Loucy (cell line): ENCODE data around the gene CCNI.
A peak's percentile ranks its signal among the peaks of the same experiment; 100 is the strongest.
"Not testable (repeated sequence)": the region's sequence is repeated elsewhere in the genome, so short reads cannot be mapped to it uniquely, and the experiment has no call there.

ENCODE experiments used
- H2AFZ ChIP-seq: fragments of 200-600 bp; sonication (generic); 2 replicates; pipeline ENCODE4 v1.6.0; 2016; ENCODE audit warnings: antibody characterized with exemption, mild to moderate bottlenecking, low read length, moderate library complexity
- H3F3A ChIP-seq: fragments of 200-600 bp; 2 replicates; pipeline ENCODE4 v1.6.0; 2016; ENCODE audit warnings: antibody characterized with exemption, low read depth, mild to moderate bottlenecking
- H3K27me3 ChIP-seq: fragments of 200-600 bp; sonication (generic); 2 replicates; pipeline ENCODE4 v1.6.1; 2014; ENCODE audit warnings: low read length, mild to moderate bottlenecking; ENCODE audit not compliant: insufficient read depth, poor library complexity, severe bottlenecking
- H3K36me3 ChIP-seq: fragments of 200-600 bp; sonication (generic); 2 replicates; pipeline ENCODE4 v1.6.1; 2016; ENCODE audit warnings: low read length; ENCODE audit not compliant: insufficient read depth
- H3K4me1 ChIP-seq: fragments of 200-600 bp; sonication (generic); 2 replicates; pipeline ENCODE4 v1.5.1; 2014; ENCODE audit warnings: low read length, mild to moderate bottlenecking; ENCODE audit not compliant: insufficient read depth, poor library complexity, severe bottlenecking
- H3K4me2 ChIP-seq: fragments of 200-600 bp; sonication (generic); 2 replicates; pipeline ENCODE4 v1.6.0; 2014; ENCODE audit warnings: antibody characterized with exemption, low read length, low read depth, mild to moderate bottlenecking; ENCODE audit not compliant: poor library complexity, severe bottlenecking
- H3K4me3 ChIP-seq: fragments of 200-600 bp; sonication (generic); 2 replicates; pipeline ENCODE4 v1.5.1; 2014; ENCODE audit warnings: low read length, mild to moderate bottlenecking, mixed read lengths; ENCODE audit not compliant: poor library complexity, severe bottlenecking
- H3K79me2 ChIP-seq: fragments of 200-600 bp; sonication (generic); 2 replicates; pipeline ENCODE4 v1.6.1; 2014; ENCODE audit warnings: low read length; ENCODE audit not compliant: insufficient read depth
- H3K9ac ChIP-seq: fragments of 200-600 bp; sonication (generic); 2 replicates; pipeline ENCODE4 v1.6.0; 2014; ENCODE audit warnings: mild to moderate bottlenecking, low read depth, low read length, moderate library complexity; ENCODE audit not compliant: poor library complexity, severe bottlenecking
- H3K9me2 ChIP-seq: fragments of 200-600 bp; sonication (generic); replicated peaks from 2 replicates; pipeline ENCODE4 v1.6.1; 2016; ENCODE audit warnings: low read depth, low read length, mixed read lengths
- H3K9me3 ChIP-seq: fragments of 200-600 bp; sonication (generic); 2 replicates; pipeline ENCODE4 v1.6.1; 2014; ENCODE audit warnings: mild to moderate bottlenecking, antibody characterized with exemption, low read length, low read depth; ENCODE audit not compliant: insufficient read depth
- H4K20me1 ChIP-seq: fragments of 200-600 bp; sonication (generic); 2 replicates; pipeline ENCODE4 v1.6.0; 2014; ENCODE audit warnings: antibody characterized with exemption, low read length, mild to moderate bottlenecking; ENCODE audit not compliant: insufficient read depth, poor library complexity, severe bottlenecking
- EZH2phosphoT487 ChIP-seq: fragments of 200-600 bp; IDR thresholded peaks from 2 replicates; pipeline ENCODE4 v1.6.1; 2018; ENCODE audit warnings: antibody characterized with exemption, mild to moderate bottlenecking, moderate library complexity, borderline replicate concordance
- TF ChIP-seq, protein P1 (sequence below): fragments of 200-600 bp; sonication (generic); conservative IDR thresholded peaks from 2 replicates; pipeline ENCODE4 v1.5.1; 2014; ENCODE audit warnings: mild to moderate bottlenecking, antibody characterized with exemption, low read length

CCNI gene

DNA sequence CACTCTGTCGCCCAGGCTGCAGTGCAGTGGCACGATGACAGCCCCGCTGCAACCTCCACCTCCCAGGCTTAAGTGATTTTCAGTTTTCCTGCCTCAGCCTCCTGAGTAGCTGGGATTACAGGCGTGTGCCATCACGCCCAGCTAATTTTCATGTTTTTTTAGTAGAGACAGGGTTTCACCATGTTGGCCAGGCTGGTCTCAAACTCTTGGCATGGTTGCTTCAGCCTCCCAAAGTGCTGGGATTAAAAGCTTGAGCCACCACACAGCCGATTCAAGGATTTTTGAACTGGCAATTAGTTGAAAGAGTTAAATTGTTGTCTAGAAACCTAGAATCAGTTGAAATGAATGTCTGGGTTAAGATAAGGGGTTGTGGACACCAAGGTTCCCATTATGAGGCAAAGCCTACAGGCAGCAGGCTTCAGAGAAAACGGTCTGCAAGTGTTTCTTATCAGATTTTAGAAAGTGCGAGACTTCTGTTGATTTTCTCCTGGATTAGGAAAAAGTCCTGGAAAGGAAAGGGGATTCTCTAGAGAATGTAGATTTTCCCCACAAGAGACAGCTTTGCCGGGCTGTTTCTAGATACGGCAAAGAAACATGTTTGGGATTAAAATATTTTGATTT is 8.3 kb upstream of the CCNI start:
- no peaks in the 10 kb centered on the region for H3K9me2 ChIP-seq
- no peak overlapping the region for H2AFZ ChIP-seq
- no peak overlapping the region for H3K9ac ChIP-seq
- no peak overlapping the region for H3K4me2 ChIP-seq
- H3K79me2 ChIP-seq = peaks cover 2% of the 10 kb centered on the region; the same call in 1 of the 2 replicates
- no peaks in the 10 kb centered on the region for H3K36me3 ChIP-seq
- H4K20me1 ChIP-seq = no peaks in the 10 kb centered on the region
- peaks cover 3% of the 10 kb centered on the region for H3K4me1 ChIP-seq
- 0 out of 2 replicates have a peak, but pooled peaks cover 5% of the 10 kb centered on the region for H3F3A ChIP-seq
- no peak for TF ChIP-seq EZH2phosphoT487
- TF ChIP-seq, protein P1, sequence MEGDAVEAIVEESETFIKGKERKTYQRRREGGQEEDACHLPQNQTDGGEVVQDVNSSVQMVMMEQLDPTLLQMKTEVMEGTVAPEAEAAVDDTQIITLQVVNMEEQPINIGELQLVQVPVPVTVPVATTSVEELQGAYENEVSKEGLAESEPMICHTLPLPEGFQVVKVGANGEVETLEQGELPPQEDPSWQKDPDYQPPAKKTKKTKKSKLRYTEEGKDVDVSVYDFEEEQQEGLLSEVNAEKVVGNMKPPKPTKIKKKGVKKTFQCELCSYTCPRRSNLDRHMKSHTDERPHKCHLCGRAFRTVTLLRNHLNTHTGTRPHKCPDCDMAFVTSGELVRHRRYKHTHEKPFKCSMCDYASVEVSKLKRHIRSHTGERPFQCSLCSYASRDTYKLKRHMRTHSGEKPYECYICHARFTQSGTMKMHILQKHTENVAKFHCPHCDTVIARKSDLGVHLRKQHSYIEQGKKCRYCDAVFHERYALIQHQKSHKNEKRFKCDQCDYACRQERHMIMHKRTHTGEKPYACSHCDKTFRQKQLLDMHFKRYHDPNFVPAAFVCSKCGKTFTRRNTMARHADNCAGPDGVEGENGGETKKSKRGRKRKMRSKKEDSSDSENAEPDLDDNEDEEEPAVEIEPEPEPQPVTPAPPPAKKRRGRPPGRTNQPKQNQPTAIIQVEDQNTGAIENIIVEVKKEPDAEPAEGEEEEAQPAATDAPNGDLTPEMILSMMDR = no peak
- H3K4me3 ChIP-seq = no peak overlapping the region
- H3K27me3 ChIP-seq = no peaks in the 10 kb centered on the region
- no peaks in the 10 kb centered on the region for H3K9me3 ChIP-seq

DNA sequence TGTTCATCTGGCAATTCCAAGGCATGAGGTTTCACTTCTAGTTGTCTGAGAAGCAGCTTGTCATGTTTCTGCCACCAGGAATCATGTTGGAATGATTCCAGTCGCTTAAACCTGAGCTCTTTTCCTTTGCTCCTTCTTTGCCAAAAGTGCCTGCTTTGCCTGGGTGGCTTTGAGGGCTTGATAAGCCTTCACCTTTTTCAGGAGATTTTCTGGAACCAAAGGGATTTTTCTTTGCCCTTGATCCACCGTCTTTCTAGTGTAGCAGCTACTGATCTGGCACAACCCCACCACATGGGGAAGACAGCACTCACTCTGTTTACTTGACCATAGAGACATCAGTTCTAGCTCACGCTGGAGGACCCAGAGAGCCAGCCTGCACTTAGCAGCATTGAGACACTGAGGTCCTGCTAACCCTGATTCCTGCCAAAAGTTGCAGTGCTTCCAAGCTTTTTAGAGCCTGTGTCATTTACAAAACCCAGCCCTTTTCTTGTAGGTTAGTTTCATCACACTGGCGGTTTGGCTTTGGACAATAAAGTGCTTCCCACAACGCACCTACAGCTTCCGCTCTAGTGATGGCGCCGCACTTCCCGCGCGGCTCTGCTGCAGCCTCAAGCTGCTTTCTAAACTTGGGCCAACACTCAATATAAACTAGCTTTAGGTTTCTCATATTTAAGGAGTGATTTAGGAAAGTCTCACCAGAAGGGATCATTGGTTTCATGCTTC is 7.3 kb upstream of the CCNI start:
- peaks cover 4% of the 10 kb centered on the region for H3K79me2 ChIP-seq
- H2AFZ ChIP-seq = no peak overlapping the region
- no peaks in the 10 kb centered on the region for H3K27me3 ChIP-seq
- no peak for TF ChIP-seq EZH2phosphoT487
- TF ChIP-seq, protein P1 = 0 out of 2 replicates have a peak, but pooled peaks have one; percentile 16
- H3K36me3 ChIP-seq = no peaks in the 10 kb centered on the region
- no peak overlapping the region for H3K4me3 ChIP-seq
- H3K9me3 ChIP-seq = no peaks in the 10 kb centered on the region
- H3K4me1 ChIP-seq = peaks cover 10% of the 10 kb centered on the region
- H3K4me2 ChIP-seq = no peak overlapping the region
- no peaks in the 10 kb centered on the region for H3K9me2 ChIP-seq
- H3F3A ChIP-seq = 0 out of 2 replicates have a peak, but pooled peaks cover 5% of the 10 kb centered on the region
- H3K9ac ChIP-seq = no peak overlapping the region
- H4K20me1 ChIP-seq = no peaks in the 10 kb centered on the region

DNA sequence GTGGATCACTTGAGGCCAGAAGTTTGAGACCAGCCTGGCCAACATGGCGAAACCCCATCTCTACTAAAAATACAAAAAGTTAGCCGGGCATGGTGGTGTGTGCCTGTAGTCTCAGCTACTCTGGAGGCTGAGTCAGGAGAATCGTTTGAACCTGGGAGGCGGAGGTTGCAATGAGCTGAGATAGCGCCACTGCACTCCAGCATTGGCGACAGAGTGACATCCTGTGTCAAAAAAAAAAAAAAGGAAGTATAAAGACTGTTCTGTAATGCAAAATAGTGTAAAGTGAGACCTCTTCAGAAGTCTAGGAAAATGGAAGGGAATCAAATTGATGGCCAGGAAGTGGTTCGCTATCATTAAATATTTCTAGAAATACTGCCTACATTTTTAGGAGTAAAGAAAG is 5.0 kb upstream of the CCNI start:
- H3K4me3 ChIP-seq, H3K9me2 ChIP-seq, H4K20me1 ChIP-seq, H3K27me3 ChIP-seq, H2AFZ ChIP-seq, H3F3A ChIP-seq, H3K36me3 ChIP-seq, H3K4me2 ChIP-seq, H3K9me3 ChIP-seq, H3K9ac ChIP-seq: not testable (repeated sequence)
- H3K4me1 ChIP-seq = peaks cover 28% of the 10 kb centered on the region
- H3K79me2 ChIP-seq = peaks cover 22% of the 10 kb centered on the region
